Loucy (cell line): Measurements from ENCODE around the gene NTNG1.

Experiments
- H2AFZ ChIP-seq: fragments of 200-600 bp; sonication (generic); 2 replicates; pipeline ENCODE4 v1.6.0; 2016; ENCODE audit warnings: antibody characterized with exemption, mild to moderate bottlenecking, low read length, moderate library complexity
- H3F3A ChIP-seq: fragments of 200-600 bp; 2 replicates; pipeline ENCODE4 v1.6.0; 2016; ENCODE audit warnings: antibody characterized with exemption, low read depth, mild to moderate bottlenecking
- H3K27me3 ChIP-seq: fragments of 200-600 bp; sonication (generic); 2 replicates; pipeline ENCODE4 v1.6.1; 2014; ENCODE audit warnings: low read length, mild to moderate bottlenecking; ENCODE audit not compliant: insufficient read depth, poor library complexity, severe bottlenecking
- H3K36me3 ChIP-seq: fragments of 200-600 bp; sonication (generic); 2 replicates; pipeline ENCODE4 v1.6.1; 2016; ENCODE audit warnings: low read length; ENCODE audit not compliant: insufficient read depth
- H3K4me1 ChIP-seq: fragments of 200-600 bp; sonication (generic); 2 replicates; pipeline ENCODE4 v1.5.1; 2014; ENCODE audit warnings: low read length, mild to moderate bottlenecking; ENCODE audit not compliant: insufficient read depth, poor library complexity, severe bottlenecking
- H3K4me2 ChIP-seq: fragments of 200-600 bp; sonication (generic); 2 replicates; pipeline ENCODE4 v1.6.0; 2014; ENCODE audit warnings: antibody characterized with exemption, low read length, low read depth, mild to moderate bottlenecking; ENCODE audit not compliant: poor library complexity, severe bottlenecking
- H3K4me3 ChIP-seq: fragments of 200-600 bp; sonication (generic); 2 replicates; pipeline ENCODE4 v1.5.1; 2014; ENCODE audit warnings: low read length, mild to moderate bottlenecking, mixed read lengths; ENCODE audit not compliant: poor library complexity, severe bottlenecking
- H3K79me2 ChIP-seq: fragments of 200-600 bp; sonication (generic); 2 replicates; pipeline ENCODE4 v1.6.1; 2014; ENCODE audit warnings: low read length; ENCODE audit not compliant: insufficient read depth
- H3K9ac ChIP-seq: fragments of 200-600 bp; sonication (generic); 2 replicates; pipeline ENCODE4 v1.6.0; 2014; ENCODE audit warnings: mild to moderate bottlenecking, low read depth, low read length, moderate library complexity; ENCODE audit not compliant: poor library complexity, severe bottlenecking
- H3K9me2 ChIP-seq: fragments of 200-600 bp; sonication (generic); replicated peaks from 2 replicates; pipeline ENCODE4 v1.6.1; 2016; ENCODE audit warnings: low read depth, low read length, mixed read lengths
- H3K9me3 ChIP-seq: fragments of 200-600 bp; sonication (generic); 2 replicates; pipeline ENCODE4 v1.6.1; 2014; ENCODE audit warnings: mild to moderate bottlenecking, antibody characterized with exemption, low read length, low read depth; ENCODE audit not compliant: insufficient read depth
- H4K20me1 ChIP-seq: fragments of 200-600 bp; sonication (generic); 2 replicates; pipeline ENCODE4 v1.6.0; 2014; ENCODE audit warnings: antibody characterized with exemption, low read length, mild to moderate bottlenecking; ENCODE audit not compliant: insufficient read depth, poor library complexity, severe bottlenecking
- EZH2phosphoT487 ChIP-seq: fragments of 200-600 bp; IDR thresholded peaks from 2 replicates; pipeline ENCODE4 v1.6.1; 2018; ENCODE audit warnings: antibody characterized with exemption, mild to moderate bottlenecking, moderate library complexity, borderline replicate concordance
- TF ChIP-seq, protein P1 (sequence below): fragments of 200-600 bp; sonication (generic); conservative IDR thresholded peaks from 2 replicates; pipeline ENCODE4 v1.5.1; 2014; ENCODE audit warnings: mild to moderate bottlenecking, antibody characterized with exemption, low read length

Gene NTNG1

DNA sequence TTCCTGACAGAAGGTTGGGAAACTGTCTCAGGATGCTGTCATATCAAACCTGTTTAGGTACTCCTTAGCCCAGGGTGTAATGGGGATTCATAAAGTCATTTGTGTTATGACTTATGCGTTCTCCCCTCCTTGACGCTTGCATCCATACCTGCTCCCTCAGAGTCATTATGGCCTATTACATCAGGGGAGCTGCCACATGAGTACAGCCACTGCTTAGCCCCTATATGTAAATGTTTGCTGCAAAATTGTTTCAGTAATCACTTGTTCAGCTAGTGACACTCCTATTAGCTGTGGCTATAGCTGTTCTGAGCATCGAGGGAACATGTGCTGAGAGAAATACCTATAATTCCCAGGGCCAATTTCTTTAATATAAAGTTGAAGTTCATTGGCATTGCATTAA, 10.5 kb downstream of the NTNG1 start:
- Histone ChIP-seq H3K27me3 (no peaks in the 10 kb centered on the region), H4K20me1 (no peaks in the 10 kb centered on the region), H3K4me1 (no peaks in the 10 kb centered on the region), H3K4me2 (no peak overlapping the region), H3K36me3 (no peaks in the 10 kb centered on the region), H3K4me3 (no peak overlapping the region), H2AFZ (no peak overlapping the region), H3F3A (no peaks in the 10 kb centered on the region), H3K79me2 (no peaks in the 10 kb centered on the region), H3K9me3 (no peaks in the 10 kb centered on the region), H3K9ac (no peak overlapping the region), H3K9me2 (no peaks in the 10 kb centered on the region)
- TF ChIP-seq, protein P1, sequence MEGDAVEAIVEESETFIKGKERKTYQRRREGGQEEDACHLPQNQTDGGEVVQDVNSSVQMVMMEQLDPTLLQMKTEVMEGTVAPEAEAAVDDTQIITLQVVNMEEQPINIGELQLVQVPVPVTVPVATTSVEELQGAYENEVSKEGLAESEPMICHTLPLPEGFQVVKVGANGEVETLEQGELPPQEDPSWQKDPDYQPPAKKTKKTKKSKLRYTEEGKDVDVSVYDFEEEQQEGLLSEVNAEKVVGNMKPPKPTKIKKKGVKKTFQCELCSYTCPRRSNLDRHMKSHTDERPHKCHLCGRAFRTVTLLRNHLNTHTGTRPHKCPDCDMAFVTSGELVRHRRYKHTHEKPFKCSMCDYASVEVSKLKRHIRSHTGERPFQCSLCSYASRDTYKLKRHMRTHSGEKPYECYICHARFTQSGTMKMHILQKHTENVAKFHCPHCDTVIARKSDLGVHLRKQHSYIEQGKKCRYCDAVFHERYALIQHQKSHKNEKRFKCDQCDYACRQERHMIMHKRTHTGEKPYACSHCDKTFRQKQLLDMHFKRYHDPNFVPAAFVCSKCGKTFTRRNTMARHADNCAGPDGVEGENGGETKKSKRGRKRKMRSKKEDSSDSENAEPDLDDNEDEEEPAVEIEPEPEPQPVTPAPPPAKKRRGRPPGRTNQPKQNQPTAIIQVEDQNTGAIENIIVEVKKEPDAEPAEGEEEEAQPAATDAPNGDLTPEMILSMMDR: no peak
- TF ChIP-seq EZH2phosphoT487: no peak

DNA sequence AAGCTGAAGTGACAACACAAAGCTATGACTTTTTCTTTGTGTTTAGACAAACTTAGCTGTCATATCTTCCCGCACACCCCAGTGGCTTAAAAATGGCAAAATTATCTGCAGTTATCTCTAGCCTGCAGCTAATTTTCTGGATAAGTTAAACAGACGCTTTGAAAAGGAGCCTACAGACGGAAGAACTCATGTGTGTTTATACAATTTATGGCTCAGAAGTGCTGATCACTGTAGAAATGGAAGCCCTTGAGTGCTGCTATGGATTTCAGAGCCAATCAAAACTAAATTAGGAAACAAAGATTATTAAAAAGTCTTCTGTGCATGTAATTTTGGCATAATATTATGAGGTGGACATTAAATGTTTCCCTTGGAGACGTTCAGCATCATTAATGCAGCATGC, 11.6 kb downstream of the NTNG1 start:
- Histone ChIP-seq H3K27me3 (no peaks in the 10 kb centered on the region), H3F3A (no peaks in the 10 kb centered on the region), H3K4me2 (no peak overlapping the region), H2AFZ (no peak overlapping the region), H3K9me2 (no peaks in the 10 kb centered on the region), H3K9me3 (no peaks in the 10 kb centered on the region), H3K79me2 (no peaks in the 10 kb centered on the region), H3K36me3 (no peaks in the 10 kb centered on the region), H4K20me1 (no peaks in the 10 kb centered on the region), H3K9ac (no peak overlapping the region), H3K4me3 (no peak overlapping the region), H3K4me1 (no peaks in the 10 kb centered on the region)
- TF ChIP-seq, protein P1: no peak
- TF ChIP-seq EZH2phosphoT487: no peak

- H3K79me2 ChIP-seq: no peaks in the 10 kb centered on the region
- H3K27me3 ChIP-seq: no peaks in the 10 kb centered on the region
- TF ChIP-seq, protein P1: peak; percentile 24
- TF ChIP-seq EZH2phosphoT487: no peak
- no peaks in the 10 kb centered on the region for H3F3A ChIP-seq
- no peak overlapping the region for H3K9ac ChIP-seq
- H3K36me3 ChIP-seq: no peaks in the 10 kb centered on the region
- H2AFZ ChIP-seq: no peak overlapping the region
- H3K9me3 ChIP-seq: no peaks in the 10 kb centered on the region
- no peaks in the 10 kb centered on the region for H4K20me1 ChIP-seq
- no peak overlapping the region for H3K4me3 ChIP-seq
- H3K4me1 ChIP-seq: no peaks in the 10 kb centered on the region
- no peaks in the 10 kb centered on the region for H3K9me2 ChIP-seq
- no peak overlapping the region for H3K4me2 ChIP-seq
Measured at GRCh38 chr1:107153014-107153413, 12.2 kb downstream of the NTNG1 start.
